Ishikawa (cell line): ENCODE data around the gene EPHA7.

Experiments used
- CEBPB ChIP-seq: IDR thresholded peaks from 2 replicates; pipeline ENCODE4 v1.6.1; 2012
- CREB1 ChIP-seq: IDR thresholded peaks from 2 replicates; pipeline ENCODE4 v1.6.1; 2012; ENCODE audit warnings: low read depth
- EGR1 ChIP-seq: IDR thresholded peaks from 2 replicates; pipeline ENCODE4 v1.6.1; 2012
- EP300 ChIP-seq: IDR thresholded peaks from 2 replicates; pipeline ENCODE4 v1.6.1; 2012; ENCODE audit warnings: borderline replicate concordance
- FOXM1 ChIP-seq: IDR thresholded peaks from 2 replicates; pipeline ENCODE4 v1.6.1; 2012; ENCODE audit warnings: low read depth, borderline replicate concordance
- NFIC ChIP-seq: IDR thresholded peaks from 2 replicates; pipeline ENCODE4 v1.6.1; 2012
- RAD21 ChIP-seq: IDR thresholded peaks from 2 replicates; pipeline ENCODE4 v1.6.1; 2012; ENCODE audit warnings: low read depth
- REST ChIP-seq: IDR thresholded peaks from 2 replicates; pipeline ENCODE4 v1.6.1; 2012; ENCODE audit warnings: low read depth, mild to moderate bottlenecking
- TAF1 ChIP-seq: IDR thresholded peaks from 2 replicates; pipeline ENCODE4 v1.6.1; 2012; ENCODE audit warnings: low read depth, mild to moderate bottlenecking
- TCF12 ChIP-seq: IDR thresholded peaks from 2 replicates; pipeline ENCODE4 v1.6.1; 2012; ENCODE audit warnings: low read depth
- TEAD4 ChIP-seq: IDR thresholded peaks from 2 replicates; pipeline ENCODE4 v1.6.1; 2012
- YY1 ChIP-seq: IDR thresholded peaks from 2 replicates; pipeline ENCODE4 v1.6.1; 2012; ENCODE audit warnings: low read depth
- ZBTB7A ChIP-seq: IDR thresholded peaks from 2 replicates; pipeline ENCODE4 v1.6.1; 2012; ENCODE audit warnings: low read depth
- TF ChIP-seq, protein P1 (sequence below): IDR thresholded peaks from 2 replicates; pipeline ENCODE4 v1.6.1; 2012
- TF ChIP-seq, protein P2 (sequence below): IDR thresholded peaks from 2 replicates; pipeline ENCODE4 v1.6.1; 2012

The EPHA7 gene

GRCh38 chr6:93373445-93373844, 45.9 kb downstream of the EPHA7 start:
- TF ChIP-seq, protein P1, sequence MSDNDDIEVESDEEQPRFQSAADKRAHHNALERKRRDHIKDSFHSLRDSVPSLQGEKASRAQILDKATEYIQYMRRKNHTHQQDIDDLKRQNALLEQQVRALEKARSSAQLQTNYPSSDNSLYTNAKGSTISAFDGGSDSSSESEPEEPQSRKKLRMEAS = no peak
- no peak for TF ChIP-seq ZBTB7A
- TF ChIP-seq RAD21 = no peak
- TF ChIP-seq CREB1 = no peak
- no peak for TF ChIP-seq CEBPB
- no peak for TF ChIP-seq EP300
- no peak for TF ChIP-seq REST
- no peak for TF ChIP-seq TCF12
- TF ChIP-seq, protein P2, sequence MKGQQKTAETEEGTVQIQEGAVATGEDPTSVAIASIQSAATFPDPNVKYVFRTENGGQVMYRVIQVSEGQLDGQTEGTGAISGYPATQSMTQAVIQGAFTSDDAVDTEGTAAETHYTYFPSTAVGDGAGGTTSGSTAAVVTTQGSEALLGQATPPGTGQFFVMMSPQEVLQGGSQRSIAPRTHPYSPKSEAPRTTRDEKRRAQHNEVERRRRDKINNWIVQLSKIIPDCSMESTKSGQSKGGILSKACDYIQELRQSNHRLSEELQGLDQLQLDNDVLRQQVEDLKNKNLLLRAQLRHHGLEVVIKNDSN = no peak
- TF ChIP-seq FOXM1 = no peak
- no peak for TF ChIP-seq YY1
- no peak for TF ChIP-seq NFIC
- no peak for TF ChIP-seq TEAD4
- no peak for TF ChIP-seq TAF1
- no peak for TF ChIP-seq EGR1

- TF ChIP-seq EGR1 (no peak), CREB1 (no peak), ZBTB7A (no peak), TEAD4 (no peak), REST (no peak), CEBPB (no peak)
Observed at GRCh38 chr6:93371756-93372155, 47.6 kb downstream of the EPHA7 start.

DNA sequence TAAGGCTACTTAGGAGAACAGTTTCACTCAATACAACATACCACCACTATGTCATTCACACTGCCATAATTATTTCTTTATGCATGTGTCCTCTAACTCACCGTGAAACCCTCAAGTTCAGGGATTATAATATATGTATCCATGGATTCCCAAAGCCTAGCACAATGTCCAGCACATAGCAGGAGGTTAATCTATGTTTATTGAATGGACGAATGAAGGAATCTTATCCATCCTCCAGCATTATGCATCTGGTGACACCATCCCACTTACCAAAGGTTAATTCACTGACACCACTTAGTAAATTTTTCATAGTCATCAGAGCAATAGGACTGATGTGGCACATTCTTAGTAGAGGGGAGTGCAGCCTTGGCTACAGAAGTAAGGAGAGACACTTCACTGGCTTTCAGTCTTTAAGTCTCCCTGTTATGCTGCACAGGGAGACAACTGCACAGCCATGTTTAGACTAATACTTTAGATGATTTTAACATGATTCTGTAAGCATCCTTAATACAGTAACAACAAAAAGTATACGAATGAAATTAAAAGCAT, 49.7 kb downstream of the EPHA7 start:
- TF ChIP-seq CREB1 (no peak), EGR1 (no peak), REST (no peak), CEBPB (no peak), EP300 (no peak), RAD21 (no peak)
- TF ChIP-seq, protein P2 = no peak
- TF ChIP-seq, protein P1 = no peak

- no peak for TF ChIP-seq TEAD4
- TF ChIP-seq TCF12 = no peak
- no peak for TF ChIP-seq FOXM1
- TF ChIP-seq RAD21 = no peak
- TF ChIP-seq, protein P1 = no peak
- TF ChIP-seq EGR1 = no peak
- no peak for TF ChIP-seq ZBTB7A
- TF ChIP-seq YY1 = no peak
Observed at GRCh38 chr6:93366506-93366905, 52.9 kb downstream of the EPHA7 start.

- no peak for TF ChIP-seq YY1
- TF ChIP-seq TEAD4 = no peak
- no peak for TF ChIP-seq RAD21
- no peak for TF ChIP-seq ZBTB7A
- no peak for TF ChIP-seq TAF1
- TF ChIP-seq CREB1 = no peak
- no peak for TF ChIP-seq EP300
- no peak for TF ChIP-seq TCF12
- no peak for TF ChIP-seq FOXM1
- TF ChIP-seq CEBPB = no peak
- TF ChIP-seq REST = no peak
- TF ChIP-seq, protein P2 = no peak
- TF ChIP-seq NFIC = no peak
- no peak for TF ChIP-seq EGR1
- TF ChIP-seq, protein P1 = no peak
Observed at GRCh38 chr6:93365445-93365844, 53.9 kb downstream of the EPHA7 start.
